Measurements from ENCODE around the gene BUB1B.

GRCh38 chr15:40137303-40138200 lies 23.3 kb upstream of the BUB1B start:
- TF ChIP-seq CTCF (IDR thresholded peaks at IDR 0.05) (no peak), POLR2AphosphoS5 (IDR thresholded peaks at IDR 0.05) (no peak)
